ELF-1 (cell line): ENCODE measurements around the gene GTPBP4.
"Not testable (repeated sequence)": the region's sequence is repeated elsewhere in the genome, so short reads cannot be mapped to it uniquely, and the experiment has no call there.

Experiments
- DNase-seq: peaks from one replicate; pipeline ENCODE4 v3.0.0-alpha.2; 2016; ENCODE audit warnings: low read depth, low spot score

The GTPBP4 gene

GRCh38 chr10:1056326-1057105 lies 68.3 kb downstream of the GTPBP4 start, which contains the start of gene WDR37:
TSS of gene WDR37 (plus strand) at chr10:1056385. CDS start at chr10:1072156, 15,771 bp downstream.
- peak; percentile 92 for DNase-seq

- no peak for DNase-seq
These were observed 68.9 kb downstream of the GTPBP4 start for GRCh38 chr10:1057106-1057657.

- DNase-seq = no peak
These were observed 69.8 kb downstream of the GTPBP4 start for GRCh38 chr10:1058017-1058416.

GRCh38 chr10:1059902-1060301 lies 71.7 kb downstream of the GTPBP4 start:
- DNase-seq = no peak

- DNase-seq = no peak
These were observed 73.9 kb downstream of the GTPBP4 start for GRCh38 chr10:1061930-1062774.

GRCh38 chr10:1063232-1063865 lies 75.1 kb downstream of the GTPBP4 start:
- no peak for DNase-seq

GRCh38 chr10:1064964-1065247 lies 76.7 kb downstream of the GTPBP4 start:
- DNase-seq = no peak

GRCh38 chr10:1066734-1067133 lies 78.5 kb downstream of the GTPBP4 start:
- not testable (repeated sequence) for DNase-seq

GRCh38 chr10:1068380-1069361 lies 80.4 kb downstream of the GTPBP4 start:
- DNase-seq = no peak
